ENCODE data around the gene TOMM22. TPM values are rescaled to one million over a fixed set of nuclear protein-coding genes. Genes with fewer than 3 reads are reported as not detected.
A peak's percentile ranks its signal among the peaks of the same experiment; 100 is the strongest.

TOMM22 gene
- total and polyA plus RNA-seq, 10 donors: 24.3 to 59.9 (median 42.8) TPM

GRCh38 chr22:38715176-38715764 is 33.5 kb downstream of the TOMM22 start:
- 63 to 81% (median 68%) methylated on average over 8 to 9 of the region's 9 CpGs for WGBS, 5 donors
- Histone ChIP-seq H3K9me3 (no peaks in the 10 kb centered on the region), H3K27ac (peak overlapping the region in 6 of 8 donors; percentile 26 to 80 (median 74)), H3K27me3 (replicated peaks in 1 of 7) (no peaks in the 10 kb centered on the region), H3K4me3 (no peak overlapping the region), H3K36me3 (peaks cover 5 to 85% (median 50%) of the 10 kb centered on the region in 6 donors), H3K4me1 (peaks cover 28 to 90% (median 64%) of the 10 kb centered on the region in 6 donors)
- TF ChIP-seq POLR2AphosphoS5 (IDR thresholded peaks at IDR 0.05) (peak in 2 of 3 donors; percentile 81 to 86), POLR2A (IDR thresholded peaks at IDR 0.05) (no peak), CTCF (IDR thresholded peaks at IDR 0.05 in 8 of 11, conservative IDR thresholded peaks at IDR 0.05 in 3 of 11) (peak in 1 of 11 experiments; percentile 5)
- peak; percentile 85 for DNase-seq
- intact Hi-C loops (cut with DNase I; ENCODE audit: low total_unique reads): no loop called here

GRCh38 chr22:38715852-38716251 is 34.1 kb downstream of the TOMM22 start:
- H3K4me3 ChIP-seq: no peak overlapping the region
- no peak for DNase-seq
- H3K4me1 ChIP-seq: peaks cover 25 to 84% (median 60%) of the 10 kb centered on the region in 6 donors
- intact Hi-C loops (cut with DNase I; ENCODE audit: low total_unique reads): no loop called here
- TF ChIP-seq POLR2AphosphoS5 (IDR thresholded peaks at IDR 0.05): no peak
- no peak for TF ChIP-seq POLR2A (IDR thresholded peaks at IDR 0.05)
- no peak for TF ChIP-seq CTCF (IDR thresholded peaks at IDR 0.05 in 8 of 11, conservative IDR thresholded peaks at IDR 0.05 in 3 of 11)
- H3K36me3 ChIP-seq: peaks cover 5 to 85% (median 53%) of the 10 kb centered on the region in 6 donors
- H3K27ac ChIP-seq: peak overlapping the region in 5 of 8 donors; percentile 73 to 80 (median 74)
- no peaks in the 10 kb centered on the region for H3K9me3 ChIP-seq
- H3K27me3 ChIP-seq (replicated peaks in 1 of 7): no peaks in the 10 kb centered on the region
- 91 to 98% (median 93%) methylated on average over 15 of the region's 15 CpGs for WGBS, 5 donors

GRCh38 chr22:38716271-38716670 is 34.5 kb downstream of the TOMM22 start:
- peaks cover 25 to 80% (median 58%) of the 10 kb centered on the region in 6 donors for H3K4me1 ChIP-seq
- 83 to 93% (median 90%) methylated on average over 10 of the region's 10 CpGs for WGBS, 5 donors
- DNase-seq: no peak

More at GRCh38 chr22:38716271-38716670, 34.5 kb downstream of the TOMM22 start:
- Histone ChIP-seq H3K9me3 (no peaks in the 10 kb centered on the region), H3K27me3 (replicated peaks in 1 of 7) (no peaks in the 10 kb centered on the region), H3K4me3 (peak overlapping the region in 1 of 8 donors; percentile 5), H3K36me3 (peaks cover 5 to 85% (median 54%) of the 10 kb centered on the region in 6 donors), H3K27ac (peak overlapping the region in 5 of 8 donors; percentile 73 to 80 (median 74))
- TF ChIP-seq POLR2A (IDR thresholded peaks at IDR 0.05) (no peak), POLR2AphosphoS5 (IDR thresholded peaks at IDR 0.05) (peak in 1 of 3 donors; percentile 35), CTCF (IDR thresholded peaks at IDR 0.05 in 8 of 11, conservative IDR thresholded peaks at IDR 0.05 in 3 of 11) (no peak)
- intact Hi-C loops (cut with DNase I; ENCODE audit: low total_unique reads): no loop called here
